Esophagus squamous epithelium (tissue), 5 donors: Measurements from ENCODE around the gene VWA8. TPM values are rescaled to one million over a fixed set of nuclear protein-coding genes. Genes with fewer than 3 reads are reported as not detected.

Source experiments
- DNase-seq: peaks from one replicate; lab custom pipeline; 2025; lab: John Stamatoyannopoulos, UW
- H3K27ac ChIP-seq, 4 donors: fragments of 200-600 bp; sonication (generic); one replicate each; pipeline ENCODE4 v1.5.1; 2016 to 2019; ENCODE audit warnings: mild to moderate bottlenecking in 1 of 4
- H3K27me3 ChIP-seq, 4 donors: fragments of 200-600 bp; sonication (generic); 1 replicate in 3 of 4; 2 replicates in 1 of 4; pipeline versions ENCODE4 v1.5.1 to v1.6.0; 2017 to 2021; ENCODE audit warnings: antibody characterized with exemption in 1 of 4
- H3K36me3 ChIP-seq, 3 donors: fragments of 200-600 bp; sonication (generic); one replicate each; pipeline ENCODE4 v1.5.1; 2016 to 2019
- H3K4me1 ChIP-seq, 3 donors: fragments of 200-600 bp; sonication (generic); one replicate each; pipeline ENCODE4 v1.5.1; 2017 to 2019
- H3K4me3 ChIP-seq, 4 donors: fragments of 200-600 bp; sonication (generic); 1 replicate in 3 of 4; 2 replicates in 1 of 4; pipeline ENCODE4 v1.5.1; 2016 to 2019; ENCODE audit warnings: mild to moderate bottlenecking in 2 of 4, moderate library complexity in 1 of 4
- H3K9me3 ChIP-seq, 3 donors: fragments of 200-600 bp; sonication (generic); one replicate each; pipeline ENCODE4 v1.5.1; 2016 to 2019
- CTCF ChIP-seq, 6 experiments: fragments of 450-650 bp in 4 of 6; fragments of 200-600 bp in 2 of 6; sonication (generic) in 2 of 6; IDR thresholded peaks; one replicate each; pipeline ENCODE4 v1.5.1; 2016 to 2019; ENCODE audit warnings: antibody characterized with exemption in 6 of 6, mild to moderate bottlenecking in 4 of 6, moderate library complexity in 4 of 6
- POLR2A ChIP-seq, 4 donors: fragments of 450-650 bp; IDR thresholded peaks; one replicate each; pipeline ENCODE4 v1.6.1; 2017; ENCODE audit warnings: antibody characterized with exemption in 4 of 4, mild to moderate bottlenecking in 4 of 4, moderate library complexity in 3 of 4
- WGBS, 2 donors: methylation state at CpG; one replicate each; pipeline ENCODE4 v1.1.5; 2018; 5-methylcytosine and 5-hydroxymethylcytosine counted together
- intact Hi-C: fragments of 100-400 bp; cut with DNase I; formaldehyde crosslinking; loops from one replicate; pipeline ENCODE4 v1.15.0; 2022
- total RNA-seq, 4 donors: library from RNA; depleted of rRNA; stranded (reverse); fragments of >200 nt; gene quantifications; one replicate each; pipeline ENCODE4 v1.1.0, GENCODE V29; 2016
- donor health status: DM: yes; HTN: yes; CAD: no.

VWA8 gene
- total RNA-seq, 4 donors from 2014 or later, result 10.5 to 23.7 (median 17.3) TPM

- H3K36me3 ChIP-seq, result peaks cover 0 to 46% (median 0%) of the 10 kb centered on the region in 3 donors
- no peak for DNase-seq
- TF ChIP-seq CTCF (IDR thresholded peaks at IDR 0.05), result no peak
- no peaks in the 10 kb centered on the region for H3K27me3 ChIP-seq
- no peaks in the 10 kb centered on the region for H3K9me3 ChIP-seq
- H3K4me3 ChIP-seq, result no peak overlapping the region
- no peaks in the 10 kb centered on the region for H3K4me1 ChIP-seq
- intact Hi-C loops, result no loop called here
- WGBS, 2 donors, result 74 to 92% methylated on average over 1 of the region's 1 CpG
- no peak overlapping the region for H3K27ac ChIP-seq
Observed at GRCh38 chr13:41588448-41588847, 372.5 kb downstream of the VWA8 start.

- Histone ChIP-seq H3K4me1 (no peaks in the 10 kb centered on the region), H3K9me3 (no peaks in the 10 kb centered on the region), H3K36me3 (peaks cover 0 to 52% (median 0%) of the 10 kb centered on the region in 3 donors), H3K27me3 (no peaks in the 10 kb centered on the region), H3K27ac (no peak overlapping the region), H3K4me3 (no peak overlapping the region)
- TF ChIP-seq POLR2A (IDR thresholded peaks at IDR 0.05) (no peak), CTCF (IDR thresholded peaks at IDR 0.05) (peak in 1 of 6 experiments; percentile 12)
- DNase-seq, result no peak
- intact Hi-C loops, result no loop called here
- 96 to 100% methylated on average over 1 to 9 of the region's 9 CpGs for WGBS, 2 donors
Observed at GRCh38 chr13:41587490-41587889, 373.4 kb downstream of the VWA8 start.

- no peak for TF ChIP-seq CTCF (IDR thresholded peaks at IDR 0.05)
- TF ChIP-seq POLR2A (IDR thresholded peaks at IDR 0.05), result no peak
- Histone ChIP-seq H3K9me3 (no peaks in the 10 kb centered on the region), H3K4me1 (no peaks in the 10 kb centered on the region), H3K4me3 (no peak overlapping the region), H3K27ac (no peak overlapping the region), H3K27me3 (no peaks in the 10 kb centered on the region), H3K36me3 (peaks cover 0 to 52% (median 0%) of the 10 kb centered on the region in 3 donors)
- DNase-seq, result no peak
- 89% methylated on average over 4 of the region's 4 CpGs for WGBS, 2 donors
- intact Hi-C loops, result no loop called here
Observed at GRCh38 chr13:41586216-41586615, 374.7 kb downstream of the VWA8 start.

- no peaks in the 10 kb centered on the region for H3K9me3 ChIP-seq
- peaks cover 0 to 34% (median 0%) of the 10 kb centered on the region in 3 donors for H3K36me3 ChIP-seq
- H3K27ac ChIP-seq, result no peak overlapping the region
- H3K4me3 ChIP-seq, result no peak overlapping the region
- DNase-seq, result no peak
- H3K4me1 ChIP-seq, result no peaks in the 10 kb centered on the region
- WGBS, 2 donors, result 69 to 77% methylated on average over 6 of the region's 6 CpGs
- no peak for TF ChIP-seq CTCF (IDR thresholded peaks at IDR 0.05)
- no peaks in the 10 kb centered on the region for H3K27me3 ChIP-seq
- intact Hi-C loops, result no loop called here
Observed at GRCh38 chr13:41582027-41582463, 378.9 kb downstream of the VWA8 start.

GRCh38 chr13:41580345-41580744, 380.6 kb downstream of the VWA8 start:
- Histone ChIP-seq H3K27me3 (no peaks in the 10 kb centered on the region), H3K27ac (no peak overlapping the region), H3K4me3 (no peak overlapping the region), H3K9me3 (no peaks in the 10 kb centered on the region), H3K4me1 (no peaks in the 10 kb centered on the region), H3K36me3 (peaks cover 0 to 30% (median 0%) of the 10 kb centered on the region in 3 donors)
- intact Hi-C loops, result no loop called here
- TF ChIP-seq CTCF (IDR thresholded peaks at IDR 0.05) (no peak), POLR2A (IDR thresholded peaks at IDR 0.05) (no peak)
- no peak for DNase-seq
